GM21619 (cell line): ENCODE data around the gene IGFBP6.
"Not testable (repeated sequence)": the region's sequence is repeated elsewhere in the genome, so short reads cannot be mapped to it uniquely, and the experiment has no call there.

Experiments
- ATAC-seq: cut with Tn5 transposase; IDR thresholded peaks from one replicate; pipeline ENCODE4 v1.9.1; 2021; ENCODE audit not compliant: unreplicated experiment

The IGFBP6 gene

GRCh38 chr12:53095596-53095895, 1.9 kb upstream of the IGFBP6 start:
- not testable (repeated sequence) for ATAC-seq

DNA sequence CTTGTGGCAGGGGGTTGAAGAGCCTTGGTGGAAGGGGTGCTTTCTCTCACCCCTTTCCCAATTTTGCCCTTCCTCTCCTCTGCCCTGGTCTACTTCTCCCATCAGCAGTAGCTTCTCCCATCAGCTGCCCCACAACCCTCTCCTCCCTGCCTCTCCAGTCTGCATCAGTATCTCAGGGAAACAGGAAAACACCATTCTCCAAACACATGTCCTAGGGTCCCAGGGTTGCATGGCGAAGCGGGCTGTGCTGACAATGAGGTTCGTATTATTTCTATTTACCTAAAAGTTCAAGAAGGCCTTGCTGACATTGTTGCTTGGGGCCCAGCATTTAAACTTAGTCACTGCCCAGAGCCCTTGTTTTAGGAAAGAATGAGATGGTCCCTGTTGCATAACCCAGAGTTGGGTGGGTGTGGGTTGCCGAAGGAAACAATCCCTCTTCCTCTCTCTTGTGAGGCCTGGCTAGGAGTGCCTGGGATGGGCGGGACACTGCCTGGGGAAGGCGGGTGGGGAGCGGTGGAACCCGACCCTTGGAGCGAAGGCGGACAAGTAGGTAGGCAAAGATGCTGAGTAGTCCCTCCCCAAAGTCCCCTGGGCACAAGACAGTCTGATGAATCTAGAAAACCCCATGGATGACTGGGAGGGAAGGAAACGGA, 1.3 kb upstream of the IGFBP6 start:
- ATAC-seq, result no peak

GRCh38 chr12:53096759-53097158, 708 bp upstream of the IGFBP6 start:
- no peak for ATAC-seq

- no peak for ATAC-seq
These were observed 282 bp upstream of the IGFBP6 start for GRCh38 chr12:53097207-53097563.

DNA sequence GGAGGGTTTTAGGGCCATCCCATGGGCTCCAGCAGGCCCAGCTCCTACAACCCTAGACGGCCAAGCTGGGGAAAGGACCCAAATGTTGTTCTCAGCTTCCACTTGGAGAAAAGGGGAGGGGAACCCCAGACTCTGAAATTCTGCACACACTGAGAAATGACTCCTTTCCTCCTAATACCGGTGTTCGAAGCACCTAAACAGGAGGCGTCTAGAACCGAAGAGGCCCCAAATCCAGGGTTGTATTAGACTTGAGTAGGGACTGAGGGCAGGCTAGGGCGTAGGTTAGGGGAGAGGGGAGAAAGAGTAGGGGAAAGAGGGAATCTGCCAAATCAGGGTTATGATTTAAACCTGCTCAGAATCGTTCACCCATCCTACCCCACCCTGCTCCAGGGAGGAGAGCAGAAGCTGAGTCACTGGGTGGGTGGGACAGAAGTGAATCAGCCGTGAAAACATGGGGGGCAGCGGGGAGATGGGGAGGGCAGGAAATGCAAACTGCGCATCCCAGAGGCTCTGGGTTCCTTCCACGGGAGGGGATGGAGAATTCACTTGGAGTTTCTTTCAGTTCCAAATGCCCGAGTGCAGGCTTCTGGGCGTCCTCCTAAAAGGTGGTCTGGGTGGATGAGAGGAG, 1.0 kb downstream of the IGFBP6 start:
- ATAC-seq, result no peak

GRCh38 chr12:53099071-53099882, 1.8 kb downstream of the IGFBP6 start:
- ATAC-seq, result no peak

DNA sequence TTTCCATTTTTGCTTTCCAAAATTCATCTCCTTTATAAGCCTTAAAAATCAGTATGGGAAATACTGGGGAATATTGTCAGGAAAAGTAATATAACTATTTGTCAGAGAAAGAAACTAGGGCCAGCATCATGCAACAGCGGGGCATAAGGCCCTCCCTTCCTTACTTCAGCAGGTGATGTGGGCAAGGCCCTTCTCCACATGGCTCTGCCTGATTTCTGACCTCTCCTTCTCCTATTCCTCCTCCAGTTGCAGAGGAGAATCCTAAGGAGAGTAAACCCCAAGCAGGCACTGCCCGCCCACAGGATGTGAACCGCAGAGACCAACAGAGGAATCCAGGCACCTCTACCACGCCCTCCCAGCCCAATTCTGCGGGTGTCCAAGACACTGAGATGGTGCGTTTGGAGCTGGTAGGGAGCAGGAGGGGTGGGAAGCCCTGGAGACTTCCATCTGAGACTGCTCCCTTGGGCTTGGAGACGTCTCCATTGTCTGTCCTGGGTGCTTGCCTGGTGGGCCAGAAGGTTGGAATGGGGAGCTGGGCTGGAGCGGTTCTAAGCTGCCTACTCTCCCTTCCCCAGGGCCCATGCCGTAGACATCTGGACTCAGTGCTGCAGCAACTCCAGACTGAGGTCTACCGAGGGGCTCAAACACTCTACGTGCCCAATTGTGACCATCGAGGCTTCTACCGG, 3.1 kb downstream of the IGFBP6 start:
- no peak for ATAC-seq

- no peak for ATAC-seq
These were observed 3.8 kb downstream of the IGFBP6 start for GRCh38 chr12:53101266-53101665.

DNA sequence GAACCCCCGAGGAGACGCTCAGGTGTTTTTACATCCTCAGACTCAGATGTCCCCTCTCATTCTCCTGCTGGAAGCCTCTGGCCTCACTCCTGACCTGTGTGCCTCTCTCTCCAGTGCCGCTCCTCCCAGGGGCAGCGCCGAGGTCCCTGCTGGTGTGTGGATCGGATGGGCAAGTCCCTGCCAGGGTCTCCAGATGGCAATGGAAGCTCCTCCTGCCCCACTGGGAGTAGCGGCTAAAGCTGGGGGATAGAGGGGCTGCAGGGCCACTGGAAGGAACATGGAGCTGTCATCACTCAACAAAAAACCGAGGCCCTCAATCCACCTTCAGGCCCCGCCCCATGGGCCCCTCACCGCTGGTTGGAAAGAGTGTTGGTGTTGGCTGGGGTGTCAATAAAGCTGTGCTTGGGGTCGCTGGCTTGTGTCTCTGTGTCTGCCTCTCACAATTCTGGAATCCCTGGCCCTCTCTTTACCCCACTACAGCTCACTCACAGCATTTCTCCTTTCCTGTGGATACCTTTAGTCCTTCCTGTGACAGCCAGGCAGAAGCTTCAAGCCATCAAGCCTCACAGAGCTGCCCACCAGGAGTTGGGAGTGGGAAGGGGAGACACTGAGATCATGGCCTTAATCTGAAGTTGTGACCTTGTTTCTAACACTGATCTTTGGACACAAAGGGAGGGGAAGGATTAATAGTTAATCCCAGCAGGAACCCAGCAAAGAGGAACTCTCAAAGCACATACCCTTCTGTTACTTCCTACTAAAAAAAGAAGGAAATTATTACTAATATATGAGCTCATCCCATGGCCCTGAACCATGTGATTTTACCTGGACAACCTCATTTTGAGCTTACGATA, 4.7 kb downstream of the IGFBP6 start:
- ATAC-seq, result no peak

GRCh38 chr12:53102883-53103807, 5.7 kb downstream of the IGFBP6 start, which contains the start of gene SOAT2:
Gene SOAT2, plus strand, starts transcription at chr12:53103486. Its CDS starts 92 bp downstream, at chr12:53103578.
- peak; percentile 54 for ATAC-seq

DNA sequence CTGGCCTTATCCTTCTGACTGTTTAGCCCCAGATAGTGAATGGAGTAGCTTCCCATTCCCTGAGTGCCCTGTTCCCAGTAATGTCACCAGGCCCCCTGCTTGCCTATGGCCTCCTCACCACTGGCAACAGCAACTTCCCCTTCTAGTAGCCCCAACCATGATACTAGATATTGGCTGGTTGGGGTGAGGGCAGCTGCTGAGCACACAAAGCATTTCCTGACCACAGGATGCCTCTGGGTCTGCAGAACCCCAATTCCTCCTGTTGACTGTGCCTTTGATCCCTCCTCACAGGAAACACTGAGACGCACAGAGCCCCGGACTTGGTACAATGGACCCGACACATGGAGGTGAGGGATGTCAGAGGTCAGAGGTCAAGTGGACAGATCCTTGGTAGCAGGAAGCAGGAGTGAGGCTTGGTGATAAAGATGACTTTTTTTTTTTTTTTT, 6.4 kb downstream of the IGFBP6 start:
- no peak for ATAC-seq

DNA sequence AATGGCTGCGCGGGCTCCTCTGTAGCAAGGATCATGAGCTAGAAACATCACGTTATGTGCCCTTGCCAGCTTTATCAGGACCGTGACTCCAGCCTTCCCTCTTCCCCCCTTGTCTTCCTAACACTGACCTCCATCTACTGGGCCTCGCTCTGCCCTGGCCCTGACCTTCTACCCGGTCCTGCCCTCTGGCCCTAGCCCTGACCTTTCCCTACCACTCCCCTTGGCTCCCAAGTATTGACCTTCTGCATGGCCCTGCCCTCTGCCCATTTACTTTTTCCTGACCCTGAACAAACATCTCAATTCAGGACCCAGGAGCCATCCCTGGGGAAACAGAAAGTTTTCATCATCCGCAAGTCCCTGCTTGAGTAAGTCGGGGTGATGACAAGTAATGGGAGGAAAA, 7.8 kb downstream of the IGFBP6 start:
- ATAC-seq, result no peak

DNA sequence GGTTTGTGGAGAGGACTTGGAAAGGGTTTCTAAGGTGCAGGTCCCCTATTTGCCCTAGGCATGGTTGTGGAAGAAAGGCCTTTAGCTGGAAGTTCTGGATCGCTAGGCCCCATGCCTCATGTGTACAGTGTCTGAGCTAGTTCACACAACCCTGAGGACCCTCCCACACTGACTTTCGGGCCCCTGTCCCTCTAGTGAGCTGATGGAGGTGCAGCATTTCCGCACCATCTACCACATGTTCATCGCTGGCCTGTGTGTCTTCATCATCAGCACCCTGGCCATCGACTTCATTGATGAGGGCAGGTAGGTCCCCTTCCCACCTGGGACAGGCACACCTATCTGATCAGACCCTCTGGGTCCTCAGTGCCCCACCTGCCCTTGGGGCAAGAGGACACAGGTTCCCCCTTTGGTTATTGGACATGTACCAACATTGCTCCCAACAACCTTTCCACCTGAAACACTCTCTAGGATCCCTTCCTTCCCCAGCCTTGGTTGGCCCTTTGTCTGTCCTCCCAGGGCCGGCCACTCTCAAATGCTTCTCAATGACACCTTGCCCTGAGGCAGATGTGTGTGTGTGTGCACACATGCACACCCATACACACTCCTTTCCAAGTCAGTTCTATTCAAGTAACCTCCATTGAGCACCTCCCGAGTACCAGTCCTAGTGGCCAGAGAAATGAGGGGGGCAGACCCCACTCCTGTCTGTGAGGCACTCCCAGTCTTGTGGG, 8.4 kb downstream of the IGFBP6 start:
- ATAC-seq, result no peak

- ATAC-seq, result no peak
These were observed 9.7 kb downstream of the IGFBP6 start for GRCh38 chr12:53107122-53107521.

DNA sequence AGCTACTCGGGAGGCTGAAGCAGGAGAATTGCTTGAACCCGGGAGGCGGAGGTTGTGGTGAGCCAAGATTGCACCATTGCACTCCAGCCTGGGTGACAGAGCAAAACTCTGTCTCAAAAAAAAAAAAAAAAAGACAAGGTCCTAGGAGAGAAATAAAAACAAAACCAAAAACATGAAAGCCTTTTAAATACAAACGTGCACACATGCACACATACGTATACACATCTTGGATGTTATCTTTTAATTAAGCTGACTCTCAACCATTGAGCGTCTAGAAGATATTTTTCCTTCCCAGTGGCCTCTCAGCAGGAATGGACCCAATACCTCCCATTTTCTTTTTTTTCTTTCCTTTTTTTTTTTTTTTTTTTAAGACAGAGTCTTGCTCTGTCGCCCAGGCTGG, 15.0 kb downstream of the IGFBP6 start:
- ATAC-seq, result not testable (repeated sequence)

- no peak for ATAC-seq
These were observed 15.8 kb downstream of the IGFBP6 start for GRCh38 chr12:53113136-53113705.

GRCh38 chr12:53113951-53114350, 16.5 kb downstream of the IGFBP6 start:
- ATAC-seq, result no peak

- no peak for ATAC-seq
These were observed 17.8 kb downstream of the IGFBP6 start for GRCh38 chr12:53115112-53115890.
